ENCODE results near the gene SLC25A22. TPM values are rescaled to one million over a fixed set of nuclear protein-coding genes. Genes with fewer than 3 reads are reported as not detected.
A peak's percentile ranks its signal among the peaks of the same experiment; 100 is the strongest.

Gene SLC25A22
- total RNA-seq, 1 experiment from 2014 or later, result 32.7 TPM

DNA sequence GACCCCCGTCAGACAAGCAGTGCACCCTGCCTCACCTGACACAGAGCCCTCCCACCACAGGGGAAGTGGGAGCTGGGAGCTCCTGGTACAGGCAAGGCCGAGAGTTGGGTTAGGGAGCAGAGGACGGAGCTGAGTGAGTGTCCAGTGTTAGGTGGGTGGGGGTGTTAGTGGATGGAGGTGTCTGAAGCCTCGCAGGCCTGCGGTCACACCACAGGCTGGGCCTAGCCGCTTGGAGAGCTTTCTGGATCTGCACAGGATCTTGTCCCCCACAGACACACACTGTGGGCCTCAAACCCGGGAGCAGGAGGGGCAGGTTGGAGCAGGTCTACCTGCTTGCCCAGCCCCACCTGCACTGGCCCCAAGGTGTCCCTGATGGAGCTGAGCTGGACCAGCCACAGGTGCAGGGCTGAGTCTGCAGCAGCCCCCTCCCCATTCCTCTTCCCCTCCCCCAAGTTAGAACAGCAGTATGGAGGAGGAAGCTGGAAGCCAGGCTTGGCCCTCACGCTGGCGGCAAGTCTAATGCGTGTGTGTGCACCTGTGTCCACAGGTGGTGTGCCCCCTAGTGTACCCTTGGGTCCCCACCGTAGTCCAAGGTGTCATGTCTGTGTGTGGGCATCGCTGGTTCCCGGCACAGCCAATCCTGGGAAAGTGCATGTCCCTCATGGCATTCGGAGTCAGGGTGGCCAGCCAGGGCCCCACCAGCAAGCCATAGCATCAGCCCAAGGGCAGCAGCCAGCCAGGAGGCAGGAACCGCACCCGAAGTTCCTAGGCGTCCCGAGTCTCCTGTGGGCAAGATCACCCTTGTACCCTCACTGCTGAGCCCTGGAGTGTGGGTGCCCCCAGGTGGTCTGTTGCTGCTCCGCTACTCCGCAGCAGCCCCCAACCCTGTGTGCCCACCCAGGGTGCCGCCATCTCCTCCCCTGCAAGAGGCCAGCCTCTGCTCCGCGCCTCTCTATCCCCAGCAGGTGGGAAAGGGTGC is 18.8 kb downstream of the SLC25A22 start:
- BruUV-seq (replicated peaks), result no TSS peak
- H3K79me2 ChIP-seq (ENCODE audit: low read length), result peaks cover 39% of the 10 kb centered on the region

DNA sequence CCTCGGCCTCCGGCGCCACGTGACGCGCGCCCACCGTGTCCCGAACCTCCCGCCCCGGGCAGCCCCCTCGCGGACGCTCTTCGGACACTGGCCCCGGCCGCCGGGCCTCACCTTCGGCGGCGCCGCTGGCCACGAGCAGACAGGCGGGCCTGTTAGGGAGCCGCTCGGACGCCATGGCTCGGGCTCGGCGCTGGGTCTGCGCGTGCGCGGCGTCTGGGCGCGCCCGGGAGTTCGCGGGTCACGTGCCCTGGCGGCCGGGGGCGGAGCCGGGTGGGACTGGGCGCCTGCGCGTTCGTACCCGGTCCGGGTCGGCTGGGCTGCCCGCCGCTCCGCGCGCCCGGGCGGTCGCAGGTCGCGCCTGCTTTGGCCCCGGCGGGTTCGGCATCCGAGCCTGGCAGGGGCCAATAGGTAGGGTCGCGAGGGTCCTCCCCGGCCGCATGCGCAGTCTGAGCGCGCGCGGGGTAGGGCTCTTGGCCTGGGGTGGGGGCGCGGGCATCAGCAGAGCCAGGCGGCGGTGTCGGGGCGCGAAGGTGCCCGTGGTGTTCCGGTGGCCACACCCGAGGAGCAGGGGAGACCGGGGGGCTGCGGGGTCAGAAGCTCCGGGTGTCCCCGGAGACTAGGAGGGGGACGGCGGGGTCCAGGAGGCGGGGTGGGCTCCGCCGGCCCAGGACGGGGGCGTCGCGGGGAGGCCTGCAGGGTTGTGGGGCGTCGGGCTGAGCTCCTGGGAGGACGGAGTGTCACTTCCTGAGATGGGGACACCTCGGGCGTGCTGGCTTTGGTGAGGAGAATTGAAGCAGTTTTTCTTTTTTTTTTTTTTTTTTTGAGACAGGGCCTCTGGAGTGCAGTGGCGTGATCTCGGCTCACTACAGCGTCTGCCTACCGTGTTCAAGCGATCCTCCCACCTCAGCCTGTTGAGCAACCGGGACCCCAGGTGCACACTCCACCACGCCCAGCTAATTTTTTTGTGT is 20.5 kb downstream of the SLC25A22 start, which contains the start of gene GATD1:
Gene GATD1, minus strand, starts transcription at position 200 of the 968 bp plus-strand sequence. Its CDS starts 25 bp downstream, at position 175.
- Histone ChIP-seq H3K27me3 (ENCODE audit: low read length) (no peaks in the 10 kb centered on the region), H3K9me2 (replicated peaks; ENCODE audit: low read length) (no peaks in the 10 kb centered on the region), H3K9me3 (ENCODE audit: low read length) (no peaks in the 10 kb centered on the region), H3F3A (ENCODE audit: low read length, unreplicated experiment) (no peaks in the 10 kb centered on the region), H3K4me2 (ENCODE audit: low read length) (peak within 1 kb of the TSS; percentile 98), H3K4me1 (ENCODE audit: insufficient read depth, low read length) (peaks cover 22% of the 10 kb centered on the region), H3K36me3 (ENCODE audit: low read depth, low read length) (peaks cover 9% of the 10 kb centered on the region; the same call in 1 of the 2 replicates), H3K9ac (ENCODE audit: low read length) (peak within 1 kb of the TSS; percentile 96), H3K27ac (ENCODE audit: low read length) (peak within 1 kb of the TSS; percentile 40), H2AFZ (ENCODE audit: low read length) (peak within 1 kb of the TSS; percentile 78), H4K20me1 (ENCODE audit: low read length) (peaks cover 26% of the 10 kb centered on the region), H3K4me3 (ENCODE audit: low read length) (peak within 1 kb of the TSS; percentile 95), H3K79me2 (ENCODE audit: low read length) (peaks cover 56% of the 10 kb centered on the region)
- peak; percentile 72 for ATAC-seq
- ChIA-PET CTCF (interaction anchor here (0.6 kb wide), 1 partner anchor 72 kb away, joined by 9 read pairs; the partner anchor contains the start of gene EPS8L2), POLR2A (ENCODE audit: unreplicated experiment) (interaction anchor here (0.5 to 0.7 kb wide), 2 partner anchors 14 to 81 kb away, joined by 3 to 16 read pairs; no protein-coding TSS in a partner anchor)
- peak; percentile 86 for DNase-seq
- intact Hi-C loops (cut with micrococcal nuclease), result no loop called here
- BruUV-seq (replicated peaks), result TSS peak; percentile 37
- TF ChIP-seq, protein P1, sequence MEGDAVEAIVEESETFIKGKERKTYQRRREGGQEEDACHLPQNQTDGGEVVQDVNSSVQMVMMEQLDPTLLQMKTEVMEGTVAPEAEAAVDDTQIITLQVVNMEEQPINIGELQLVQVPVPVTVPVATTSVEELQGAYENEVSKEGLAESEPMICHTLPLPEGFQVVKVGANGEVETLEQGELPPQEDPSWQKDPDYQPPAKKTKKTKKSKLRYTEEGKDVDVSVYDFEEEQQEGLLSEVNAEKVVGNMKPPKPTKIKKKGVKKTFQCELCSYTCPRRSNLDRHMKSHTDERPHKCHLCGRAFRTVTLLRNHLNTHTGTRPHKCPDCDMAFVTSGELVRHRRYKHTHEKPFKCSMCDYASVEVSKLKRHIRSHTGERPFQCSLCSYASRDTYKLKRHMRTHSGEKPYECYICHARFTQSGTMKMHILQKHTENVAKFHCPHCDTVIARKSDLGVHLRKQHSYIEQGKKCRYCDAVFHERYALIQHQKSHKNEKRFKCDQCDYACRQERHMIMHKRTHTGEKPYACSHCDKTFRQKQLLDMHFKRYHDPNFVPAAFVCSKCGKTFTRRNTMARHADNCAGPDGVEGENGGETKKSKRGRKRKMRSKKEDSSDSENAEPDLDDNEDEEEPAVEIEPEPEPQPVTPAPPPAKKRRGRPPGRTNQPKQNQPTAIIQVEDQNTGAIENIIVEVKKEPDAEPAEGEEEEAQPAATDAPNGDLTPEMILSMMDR (conservative IDR thresholded peaks at IDR 0.05; ENCODE audit: low read depth, low read length), result no peak
- TF ChIP-seq EZH2phosphoT487 (IDR thresholded peaks at IDR 0.05; ENCODE audit: borderline replicate concordance, low read length), result no peak
- TF ChIP-seq EZH2 (IDR thresholded peaks at IDR 0.05; ENCODE audit: low read length, unreplicated experiment), result no peak

More for the DNA sequence above, 18.8 kb downstream of the SLC25A22 start:
- H3F3A ChIP-seq (ENCODE audit: low read length, unreplicated experiment), result no peaks in the 10 kb centered on the region
- H4K20me1 ChIP-seq (ENCODE audit: low read length), result peaks cover 13% of the 10 kb centered on the region
- H3K9me2 ChIP-seq (replicated peaks; ENCODE audit: low read length), result no peaks in the 10 kb centered on the region
- no peak overlapping the region for H2AFZ ChIP-seq (ENCODE audit: low read length)
- H3K36me3 ChIP-seq (ENCODE audit: low read depth, low read length), result no peaks in the 10 kb centered on the region
- POLR2A ChIA-PET (ENCODE audit: unreplicated experiment), result no interaction called here
- H3K9ac ChIP-seq (ENCODE audit: low read length), result no peak overlapping the region
- intact Hi-C loops (cut with micrococcal nuclease), result no loop called here
- no peaks in the 10 kb centered on the region for H3K9me3 ChIP-seq (ENCODE audit: low read length)
- no peak overlapping the region for H3K4me3 ChIP-seq (ENCODE audit: low read length)
- peaks cover 21% of the 10 kb centered on the region for H3K4me1 ChIP-seq (ENCODE audit: insufficient read depth, low read length)
- H3K27me3 ChIP-seq (ENCODE audit: low read length), result no peaks in the 10 kb centered on the region
- DNase-seq (no peak), ATAC-seq (no peak)
- TF ChIP-seq EZH2 (IDR thresholded peaks at IDR 0.05; ENCODE audit: low read length, unreplicated experiment) (no peak), EZH2phosphoT487 (IDR thresholded peaks at IDR 0.05; ENCODE audit: borderline replicate concordance, low read length) (no peak)
- TF ChIP-seq, protein P1 (conservative IDR thresholded peaks at IDR 0.05; ENCODE audit: low read depth, low read length), result no peak
- no peak overlapping the region for H3K27ac ChIP-seq (ENCODE audit: low read length)
- CTCF ChIA-PET, result no interaction called here
- H3K4me2 ChIP-seq (ENCODE audit: low read length), result no peak overlapping the region

Data from PC-3 (cell line).